WTC11 (cell line): ENCODE results near the gene CDH13. TPM values are rescaled to one million over a fixed set of nuclear protein-coding genes. Genes with fewer than 3 reads are reported as not detected.
A peak's percentile ranks its signal among the peaks of the same experiment; 100 is the strongest.

ENCODE experiments used
- ATAC-seq: fragments of 200-7000 bp; cut with Tn5 transposase; 2 replicates; pipeline ENCODE4 v1.10.0; 2021; ENCODE audit warnings: mild to moderate bottlenecking, moderate library complexity
- CTCF ChIA-PET: fragments of 300-600 bp; sonication (Branson Sonifier 250); formaldehyde crosslinking; loops from one replicate; lab custom pipeline; 2021; ENCODE audit warnings: antibody characterized with exemption; lab: Charles Lee
- POLR2A ChIA-PET: fragments of 350-600 bp; sonication (Branson Sonifier 250); formaldehyde crosslinking; loops from one replicate; lab custom pipeline; 2021; ENCODE audit warnings: antibody characterized with exemption; lab: Charles Lee
- DNase-seq: peaks from one replicate; pipeline ENCODE4 v3.0.0; 2021; ENCODE audit warnings: low spot score
- H3K27ac Mint-ChIP-seq: 2 replicates; pipeline ENCODE4 v1.8.0; 2021; ENCODE audit warnings: mixed read lengths
- H3K27me3 Mint-ChIP-seq: 2 replicates; pipeline ENCODE4 v1.8.0; 2021; ENCODE audit warnings: low read depth, mild to moderate bottlenecking, moderate library complexity, mixed read lengths
- H3K36me3 Mint-ChIP-seq: 2 replicates; pipeline ENCODE4 v1.8.0; 2021; ENCODE audit warnings: mixed read lengths
- H3K4me1 Mint-ChIP-seq: 2 replicates; pipeline ENCODE4 v1.8.0; 2022; ENCODE audit warnings: mixed read lengths
- H3K4me3 Mint-ChIP-seq: 2 replicates; pipeline ENCODE4 v1.8.0; 2021; ENCODE audit warnings: mild to moderate bottlenecking, moderate library complexity, mixed read lengths
- H3K9me3 Mint-ChIP-seq: 2 replicates; pipeline ENCODE4 v1.8.0; 2021; ENCODE audit warnings: mixed read lengths
- ARID4B ChIP-seq: sonication (generic); formaldehyde crosslinking; IDR thresholded peaks from 2 replicates; pipeline ENCODE4 v1.8.0; 2023; ENCODE audit warnings: missing genetic modification reagents, mild to moderate bottlenecking, borderline replicate concordance
- ERG ChIP-seq: fragments of 250-450 bp; sonication (Bioruptor Pico); IDR thresholded peaks from 2 replicates; pipeline ENCODE4 v1.8.0; 2021; ENCODE audit warnings: mild to moderate bottlenecking
- ESRRA ChIP-seq: sonication (generic); formaldehyde crosslinking; IDR thresholded peaks from 2 replicates; pipeline ENCODE4 v1.8.1; 2022; ENCODE audit warnings: mild to moderate bottlenecking, missing genetic modification reagents, borderline replicate concordance
- GABPB1 ChIP-seq: sonication (generic); formaldehyde crosslinking; IDR thresholded peaks from 2 replicates; pipeline ENCODE4 v1.8.1; 2023; ENCODE audit warnings: mild to moderate bottlenecking, missing genetic modification reagents
- GRHL2 ChIP-seq: fragments of 250-450 bp; sonication (Bioruptor Pico); IDR thresholded peaks from 2 replicates; pipeline ENCODE4 v1.8.0; 2022; ENCODE audit warnings: mild to moderate bottlenecking, moderate library complexity; ENCODE audit not compliant: insufficient replicate concordance, severe bottlenecking
- IRF1 ChIP-seq: sonication (generic); formaldehyde crosslinking; IDR thresholded peaks from 2 replicates; pipeline ENCODE4 v1.8.0; 2023; ENCODE audit warnings: missing genetic modification reagents
- JAZF1 ChIP-seq: fragments of 250-450 bp; sonication (Bioruptor Pico); IDR thresholded peaks from 2 replicates; pipeline ENCODE4 v1.9.0; 2021; ENCODE audit warnings: moderate library complexity, mild to moderate bottlenecking, inconsistent platforms
- JUN ChIP-seq: sonication (generic); formaldehyde crosslinking; IDR thresholded peaks from 2 replicates; pipeline ENCODE4 v1.8.0; 2023; ENCODE audit warnings: mild to moderate bottlenecking, missing genetic modification reagents
- KAT7 ChIP-seq: sonication (generic); formaldehyde crosslinking; IDR thresholded peaks from 2 replicates; pipeline ENCODE4 v1.8.1; 2023; ENCODE audit warnings: missing genetic modification reagents, mild to moderate bottlenecking, borderline replicate concordance
- MXD4 ChIP-seq: fragments of 250-450 bp; sonication (Bioruptor Pico); IDR thresholded peaks from 2 replicates; pipeline ENCODE4 v1.8.0; 2021; ENCODE audit warnings: mild to moderate bottlenecking, moderate library complexity, borderline replicate concordance
- SMAD4 ChIP-seq: sonication (generic); formaldehyde crosslinking; IDR thresholded peaks from 2 replicates; pipeline ENCODE4 v1.8.0; 2022; ENCODE audit warnings: mild to moderate bottlenecking, missing genetic modification reagents
- TCF7 ChIP-seq: sonication (generic); formaldehyde crosslinking; IDR thresholded peaks from 2 replicates; pipeline ENCODE4 v1.8.0; 2022; ENCODE audit warnings: mild to moderate bottlenecking, low read depth, missing genetic modification reagents, moderate library complexity
- ZNF219 ChIP-seq: sonication (generic); formaldehyde crosslinking; IDR thresholded peaks from 2 replicates; pipeline ENCODE4 v1.8.0; 2023; ENCODE audit warnings: missing genetic modification reagents, mild to moderate bottlenecking, borderline replicate concordance
- ZNF232 ChIP-seq: sonication (generic); formaldehyde crosslinking; IDR thresholded peaks from 2 replicates; pipeline ENCODE4 v1.8.0; 2022; ENCODE audit warnings: mild to moderate bottlenecking, missing genetic modification reagents
- ZSCAN18 ChIP-seq: fragments of 250-450 bp; sonication (Bioruptor Pico); IDR thresholded peaks from 2 replicates; pipeline ENCODE4 v2.1.2; 2022; ENCODE audit warnings: mild to moderate bottlenecking, moderate library complexity
- total RNA-seq: library from RNA; stranded (reverse); gene quantifications from 3 replicates; pipeline ENCODE4 v1.2.3, GENCODE V29; 2021
- TF ChIP-seq, protein P1 (sequence below): fragments of 250-450 bp; sonication (Bioruptor Pico); IDR thresholded peaks from 2 replicates; pipeline ENCODE4 v1.9.0; 2021; ENCODE audit warnings: mild to moderate bottlenecking
- TF ChIP-seq, protein P2 (sequence below): sonication (generic); formaldehyde crosslinking; IDR thresholded peaks from 2 replicates; pipeline ENCODE4 v1.8.0; 2022; ENCODE audit warnings: mild to moderate bottlenecking, missing genetic modification reagents
- TF ChIP-seq, protein P3 (sequence below): sonication (generic); formaldehyde crosslinking; IDR thresholded peaks from 2 replicates; pipeline ENCODE4 v1.8.1; 2023; ENCODE audit warnings: mild to moderate bottlenecking, missing genetic modification reagents, moderate library complexity
- TF ChIP-seq, protein P4 (sequence below): sonication (generic); formaldehyde crosslinking; IDR thresholded peaks from 2 replicates; pipeline ENCODE4 v1.8.1; 2022; ENCODE audit warnings: low read depth, mild to moderate bottlenecking, moderate library complexity, missing genetic modification reagents, borderline replicate concordance

Gene CDH13
- total RNA-seq, 1 experiment from 2014 or later: 0.81 TPM

- TF ChIP-seq KAT7 (CRISPR knock-in tag): no peak
- no peak for TF ChIP-seq ARID4B (CRISPR knock-in tag)
- TF ChIP-seq SMAD4 (CRISPR knock-in tag): no peak
- no peak for TF ChIP-seq GABPB1 (CRISPR knock-in tag)
- TF ChIP-seq, protein P1, sequence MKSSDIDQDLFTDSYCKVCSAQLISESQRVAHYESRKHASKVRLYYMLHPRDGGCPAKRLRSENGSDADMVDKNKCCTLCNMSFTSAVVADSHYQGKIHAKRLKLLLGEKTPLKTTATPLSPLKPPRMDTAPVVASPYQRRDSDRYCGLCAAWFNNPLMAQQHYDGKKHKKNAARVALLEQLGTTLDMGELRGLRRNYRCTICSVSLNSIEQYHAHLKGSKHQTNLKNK (CRISPR knock-in tag): no peak
- TF ChIP-seq ZNF232: no peak
- no peak for TF ChIP-seq TCF7 (CRISPR knock-in tag)
- no peak for TF ChIP-seq IRF1 (CRISPR knock-in tag)
- TF ChIP-seq ERG (CRISPR knock-in tag): no peak
- TF ChIP-seq ESRRA (CRISPR knock-in tag): no peak
- TF ChIP-seq MXD4 (CRISPR knock-in tag): no peak
- TF ChIP-seq JUN: no peak
Observed at GRCh38 chr16:82792693-82793092, 165.9 kb downstream of the CDH13 start (continued).

- POLR2A ChIA-PET: no interaction called here
- TF ChIP-seq, protein P2, sequence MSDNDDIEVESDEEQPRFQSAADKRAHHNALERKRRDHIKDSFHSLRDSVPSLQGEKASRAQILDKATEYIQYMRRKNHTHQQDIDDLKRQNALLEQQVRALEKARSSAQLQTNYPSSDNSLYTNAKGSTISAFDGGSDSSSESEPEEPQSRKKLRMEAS (CRISPR knock-in tag): no peak
- TF ChIP-seq ZNF219 (CRISPR knock-in tag): no peak
- TF ChIP-seq, protein P3, sequence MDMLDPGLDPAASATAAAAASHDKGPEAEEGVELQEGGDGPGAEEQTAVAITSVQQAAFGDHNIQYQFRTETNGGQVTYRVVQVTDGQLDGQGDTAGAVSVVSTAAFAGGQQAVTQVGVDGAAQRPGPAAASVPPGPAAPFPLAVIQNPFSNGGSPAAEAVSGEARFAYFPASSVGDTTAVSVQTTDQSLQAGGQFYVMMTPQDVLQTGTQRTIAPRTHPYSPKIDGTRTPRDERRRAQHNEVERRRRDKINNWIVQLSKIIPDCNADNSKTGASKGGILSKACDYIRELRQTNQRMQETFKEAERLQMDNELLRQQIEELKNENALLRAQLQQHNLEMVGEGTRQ: peak; percentile 25; the same call in 1 of the 2 replicates
- TF ChIP-seq, all 79 proteins: peak for 1
- Mint-ChIP-seq H3K36me3 (no peaks in the 10 kb centered on the region), H3K27ac (peak overlapping the region; percentile 25; the same call in 1 of the 2 replicates), H3K27me3 (no peaks in the 10 kb centered on the region), H3K4me1 (peaks cover 16% of the 10 kb centered on the region), H3K4me3 (no peak overlapping the region), H3K9me3 (no peaks in the 10 kb centered on the region; the same call in 1 of the 2 replicates)
- CTCF ChIA-PET: interaction anchor here (1.3 to 1.8 kb wide), 2 partner anchors 419 to 530 kb away, joined by 3 read pairs; no protein-coding TSS in a partner anchor
- ATAC-seq (peak; percentile 88), DNase-seq (no peak)
Observed at GRCh38 chr16:82793528-82794245, 166.9 kb downstream of the CDH13 start.

DNA sequence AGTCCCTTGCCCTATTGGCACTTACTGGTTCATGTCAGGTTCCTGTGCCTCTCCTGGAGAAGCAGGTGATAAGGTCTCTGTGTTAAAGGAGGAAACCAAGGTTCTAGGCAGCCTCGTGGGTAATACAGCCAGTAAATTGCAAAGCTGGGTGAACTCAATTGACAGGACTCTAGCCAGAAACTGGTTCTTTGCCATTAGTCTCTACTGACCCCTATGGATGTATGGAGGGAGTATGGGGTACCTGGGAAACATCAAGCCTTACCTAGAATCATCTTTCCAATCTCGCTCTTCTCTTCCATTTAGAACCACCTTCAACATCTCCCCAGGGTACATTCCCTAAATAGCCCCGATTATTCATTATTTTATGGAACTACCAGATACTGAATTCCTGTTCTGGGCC is 169.3 kb downstream of the CDH13 start:
- ATAC-seq (peak; percentile 60), DNase-seq (no peak)
- CTCF ChIA-PET: no interaction called here
- TF ChIP-seq ERG (CRISPR knock-in tag): no peak
- TF ChIP-seq, protein P4, sequence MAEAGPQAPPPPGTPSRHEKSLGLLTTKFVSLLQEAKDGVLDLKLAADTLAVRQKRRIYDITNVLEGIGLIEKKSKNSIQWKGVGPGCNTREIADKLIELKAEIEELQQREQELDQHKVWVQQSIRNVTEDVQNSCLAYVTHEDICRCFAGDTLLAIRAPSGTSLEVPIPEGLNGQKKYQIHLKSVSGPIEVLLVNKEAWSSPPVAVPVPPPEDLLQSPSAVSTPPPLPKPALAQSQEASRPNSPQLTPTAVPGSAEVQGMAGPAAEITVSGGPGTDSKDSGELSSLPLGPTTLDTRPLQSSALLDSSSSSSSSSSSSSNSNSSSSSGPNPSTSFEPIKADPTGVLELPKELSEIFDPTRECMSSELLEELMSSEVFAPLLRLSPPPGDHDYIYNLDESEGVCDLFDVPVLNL (CRISPR knock-in tag): no peak
- no peak for TF ChIP-seq JAZF1
- TF ChIP-seq ZSCAN18 (CRISPR knock-in tag): no peak
- TF ChIP-seq GRHL2: no peak

More for the DNA sequence above, 169.3 kb downstream of the CDH13 start:
- H3K9me3 Mint-ChIP-seq: no peaks in the 10 kb centered on the region
- peaks cover 16% of the 10 kb centered on the region for H3K4me1 Mint-ChIP-seq
- H3K36me3 Mint-ChIP-seq: no peaks in the 10 kb centered on the region
- no peaks in the 10 kb centered on the region for H3K27me3 Mint-ChIP-seq
- H3K27ac Mint-ChIP-seq: no peak overlapping the region
- no peak overlapping the region for H3K4me3 Mint-ChIP-seq
- POLR2A ChIA-PET: no interaction called here
